Activated CD4-positive, alpha-beta memory T cell treated with anti-CD3 and anti-CD28 coated beads for 36 hours (primary cell): ENCODE data around the gene TBC1D7. TPM values are rescaled to one million over a fixed set of nuclear protein-coding genes. Genes with fewer than 3 reads are reported as not detected.

ENCODE experiments used
- CTCF ChIA-PET: fragments of 350-600 bp; sonication (Branson Sonifier 250); formaldehyde crosslinking; loops from one replicate; lab custom pipeline; 2021; ENCODE audit warnings: antibody characterized with exemption, inconsistent platforms; lab: Charles Lee
- POLR2A ChIA-PET: fragments of 350-600 bp; sonication (Branson Sonifier 250); formaldehyde crosslinking; loops from one replicate; lab custom pipeline; 2021; ENCODE audit warnings: antibody characterized with exemption; lab: Charles Lee
- DNase-seq: peaks from one replicate; pipeline ENCODE4 v3.0.0-alpha.2; 2020
- H3K27ac Mint-ChIP-seq: one replicate; pipeline ENCODE4 v1.8.0; 2021; ENCODE audit warnings: mixed read lengths
- H3K27me3 Mint-ChIP-seq: one replicate; pipeline ENCODE4 v1.8.0; 2021; ENCODE audit warnings: mixed read lengths
- H3K36me3 Mint-ChIP-seq: one replicate; pipeline ENCODE4 v1.8.0; 2021; ENCODE audit warnings: mixed read lengths
- H3K4me1 Mint-ChIP-seq: one replicate; pipeline ENCODE4 v1.8.0; 2021; ENCODE audit warnings: low read depth, mixed read lengths
- H3K4me3 Mint-ChIP-seq: one replicate; pipeline ENCODE4 v1.8.0; 2021; ENCODE audit warnings: mild to moderate bottlenecking, mixed read lengths
- H3K9me3 Mint-ChIP-seq: one replicate; pipeline ENCODE4 v1.8.0; 2021; ENCODE audit warnings: mixed read lengths
- intact Hi-C: fragments of 100-400 bp; cut with micrococcal nuclease; formaldehyde crosslinking; loops from one replicate; pipeline ENCODE4 v1.15.1; 2023
- total RNA-seq, 2 experiments: library from RNA; stranded (reverse); gene quantifications; one replicate each; pipeline ENCODE4 v1.2.3, GENCODE V29; 2021

TBC1D7 gene
- total RNA-seq, 2 experiments from 2014 or later, result 20.6 to 21.7 TPM

GRCh38 chr6:13261464-13261994, 66.8 kb downstream of the TBC1D7 start:
- DNase-seq, result no peak
- intact Hi-C loops, result no loop called here
- Mint-ChIP-seq H3K4me1 (peaks cover 3% of the 10 kb centered on the region), H3K27ac (no peak overlapping the region), H3K9me3 (no peaks in the 10 kb centered on the region), H3K36me3 (no peaks in the 10 kb centered on the region), H3K27me3 (peaks cover 2% of the 10 kb centered on the region), H3K4me3 (no peak overlapping the region)
- CTCF ChIA-PET, result no interaction called here
- POLR2A ChIA-PET, result no interaction called here

- CTCF ChIA-PET, result no interaction called here
Measured at GRCh38 chr6:13260831-13261230, 67.5 kb downstream of the TBC1D7 start.

GRCh38 chr6:13260101-13260598, 68.2 kb downstream of the TBC1D7 start:
- H3K4me3 Mint-ChIP-seq, result no peak overlapping the region
- DNase-seq, result no peak
- ChIA-PET CTCF (no interaction called here), POLR2A (no interaction called here)
- intact Hi-C loops, result no loop called here
- no peaks in the 10 kb centered on the region for H3K27me3 Mint-ChIP-seq
- no peaks in the 10 kb centered on the region for H3K36me3 Mint-ChIP-seq
- H3K27ac Mint-ChIP-seq, result no peak overlapping the region
- no peaks in the 10 kb centered on the region for H3K9me3 Mint-ChIP-seq
- H3K4me1 Mint-ChIP-seq, result peaks cover 3% of the 10 kb centered on the region

More at GRCh38 chr6:13260831-13261230, 67.5 kb downstream of the TBC1D7 start:
- H3K4me3 Mint-ChIP-seq, result no peak overlapping the region
- peaks cover 2% of the 10 kb centered on the region for H3K27me3 Mint-ChIP-seq
- H3K9me3 Mint-ChIP-seq, result no peaks in the 10 kb centered on the region
- intact Hi-C loops, result no loop called here
- peaks cover 3% of the 10 kb centered on the region for H3K4me1 Mint-ChIP-seq
- DNase-seq, result no peak
- POLR2A ChIA-PET, result no interaction called here
- no peaks in the 10 kb centered on the region for H3K36me3 Mint-ChIP-seq
- no peak overlapping the region for H3K27ac Mint-ChIP-seq

GRCh38 chr6:13259393-13259792, 68.9 kb downstream of the TBC1D7 start:
- no peaks in the 10 kb centered on the region for H3K36me3 Mint-ChIP-seq
- ChIA-PET POLR2A (no interaction called here), CTCF (no interaction called here)
- H3K4me1 Mint-ChIP-seq, result peaks cover 3% of the 10 kb centered on the region
- intact Hi-C loops, result no loop called here
- H3K27me3 Mint-ChIP-seq, result no peaks in the 10 kb centered on the region
- no peak overlapping the region for H3K4me3 Mint-ChIP-seq
- DNase-seq, result no peak
- H3K9me3 Mint-ChIP-seq, result no peaks in the 10 kb centered on the region
- no peak overlapping the region for H3K27ac Mint-ChIP-seq

GRCh38 chr6:13256266-13257001, 71.9 kb downstream of the TBC1D7 start:
- Mint-ChIP-seq H3K27ac (no peak overlapping the region), H3K4me3 (no peak overlapping the region), H3K9me3 (no peaks in the 10 kb centered on the region), H3K36me3 (no peaks in the 10 kb centered on the region), H3K4me1 (no peaks in the 10 kb centered on the region), H3K27me3 (no peaks in the 10 kb centered on the region)
- intact Hi-C loops, result no loop called here
- DNase-seq, result no peak
- POLR2A ChIA-PET, result no interaction called here
- CTCF ChIA-PET, result no interaction called here

Other genes starting within 250 kb of the TBC1D7 start
- gene GFOD1, start 159.1 kb upstream of the TBC1D7 start, total RNA-seq, result 1 to 10 TPM; 2.3 to 2.4 TPM
- gene SIRT5, start 246.1 kb upstream of the TBC1D7 start, total RNA-seq, result 10 to 100 TPM in 1 of 2 experiments, 1 to 10 TPM in 1; 9.9 to 10.4 TPM